GM20431 (cell line): ENCODE results near the gene PLCD4.

Source experiments
- in situ Hi-C: fragments of 300-500 bp; cut with MseI, MboI; formaldehyde crosslinking; loops from one replicate; pipeline ENCODE4 v1.15.0; 2020; ENCODE audit warnings: low sequenced_read_pairs; ENCODE audit not compliant: unreplicated experiment

PLCD4 gene

DNA sequence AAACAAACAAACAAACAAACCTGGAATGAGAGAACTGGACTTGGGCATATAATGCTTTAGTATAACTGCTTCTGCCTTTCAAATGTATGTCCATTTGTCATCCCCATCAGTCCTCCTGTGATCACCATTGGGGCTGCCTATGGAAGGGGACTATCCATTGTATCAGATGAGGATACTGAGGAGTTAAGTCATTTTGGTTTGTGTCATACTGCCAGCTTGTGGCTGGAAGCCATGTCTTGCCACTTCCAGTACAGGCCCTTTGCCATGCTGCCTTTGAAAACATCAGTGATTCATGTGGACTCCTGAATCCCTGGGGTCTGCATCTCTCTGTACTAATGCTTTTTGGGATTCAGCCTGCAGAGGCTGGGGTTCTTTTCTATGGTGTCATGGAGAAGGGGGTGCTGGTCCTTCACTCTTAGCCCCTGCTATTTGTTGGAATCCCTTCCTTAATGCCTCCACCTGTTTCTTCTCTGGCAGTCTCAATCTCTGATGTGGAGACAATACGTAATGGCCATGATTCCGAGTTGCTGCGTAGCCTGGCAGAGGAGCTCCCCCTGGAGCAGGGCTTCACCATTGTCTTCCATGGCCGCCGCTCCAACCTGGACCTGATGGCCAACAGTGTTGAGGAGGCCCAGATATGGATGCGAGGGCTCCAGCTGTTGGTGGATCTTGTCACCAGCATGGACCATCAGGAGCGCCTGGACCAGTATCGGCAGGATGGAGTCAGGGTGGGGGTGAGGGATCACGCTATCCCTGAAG is 10.6 kb downstream of the PLCD4 start:
- in situ Hi-C loops, result no loop called here

- in situ Hi-C loops, result no loop called here
These were observed 13.3 kb downstream of the PLCD4 start for GRCh38 chr2:218621007-218621406.

DNA sequence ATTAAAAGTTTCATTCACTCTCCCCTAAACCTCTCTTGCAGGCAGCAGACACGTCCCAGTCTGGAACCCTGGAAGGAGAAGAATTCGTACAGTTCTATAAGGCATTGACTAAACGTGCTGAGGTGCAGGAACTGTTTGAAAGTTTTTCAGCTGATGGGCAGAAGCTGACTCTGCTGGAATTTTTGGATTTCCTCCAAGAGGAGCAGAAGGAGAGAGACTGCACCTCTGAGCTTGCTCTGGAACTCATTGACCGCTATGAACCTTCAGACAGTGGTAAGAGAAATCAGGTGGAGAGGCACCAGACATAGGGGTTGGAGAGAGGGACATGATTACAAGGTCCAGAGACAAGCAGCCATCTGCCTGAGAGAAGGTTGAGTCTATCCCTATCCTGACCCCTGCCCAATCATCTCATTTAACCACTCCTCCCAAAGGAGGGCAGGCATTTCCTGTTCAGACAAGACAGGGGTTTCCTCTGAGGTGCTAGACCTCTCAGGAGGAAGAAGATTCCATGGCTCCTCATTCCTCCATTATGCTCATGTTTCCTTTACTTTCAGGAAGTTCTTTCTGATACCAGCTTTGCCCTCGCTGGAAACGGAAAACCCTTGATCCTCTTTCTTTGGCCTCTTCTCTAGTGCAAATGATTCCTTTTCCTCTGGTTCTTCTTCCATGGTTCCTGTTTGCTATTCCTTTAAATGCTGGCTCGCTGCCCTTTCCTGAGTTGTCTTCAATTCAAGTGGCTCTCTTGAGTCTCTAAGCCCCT is 15.1 kb downstream of the PLCD4 start:
- in situ Hi-C loops, result no loop called here

- in situ Hi-C loops, result no loop called here
These were observed 15.6 kb downstream of the PLCD4 start for GRCh38 chr2:218623366-218623705.

GRCh38 chr2:218626369-218626768 is 18.7 kb downstream of the PLCD4 start:
- in situ Hi-C loops, result no loop called here

DNA sequence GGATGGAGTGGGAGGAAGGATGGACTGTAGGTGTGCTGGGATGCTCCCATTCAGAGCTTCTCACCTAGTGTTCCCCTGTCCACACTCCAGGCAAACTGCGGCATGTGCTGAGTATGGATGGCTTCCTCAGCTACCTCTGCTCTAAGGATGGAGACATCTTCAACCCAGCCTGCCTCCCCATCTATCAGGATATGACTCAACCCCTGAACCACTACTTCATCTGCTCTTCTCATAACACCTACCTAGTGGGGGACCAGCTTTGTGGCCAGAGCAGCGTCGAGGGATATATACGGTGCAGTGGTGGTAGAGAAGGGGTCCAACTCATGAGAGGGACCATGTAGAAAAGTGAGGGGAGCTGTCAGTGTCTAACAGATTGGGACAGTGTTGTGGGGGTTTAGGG is 20.2 kb downstream of the PLCD4 start:
- in situ Hi-C loops, result no loop called here

GRCh38 chr2:218631837-218632236 is 24.1 kb downstream of the PLCD4 start:
- in situ Hi-C loops, result no loop called here

GRCh38 chr2:218635719-218636118 is 28.0 kb downstream of the PLCD4 start:
- in situ Hi-C loops, result no loop called here

DNA sequence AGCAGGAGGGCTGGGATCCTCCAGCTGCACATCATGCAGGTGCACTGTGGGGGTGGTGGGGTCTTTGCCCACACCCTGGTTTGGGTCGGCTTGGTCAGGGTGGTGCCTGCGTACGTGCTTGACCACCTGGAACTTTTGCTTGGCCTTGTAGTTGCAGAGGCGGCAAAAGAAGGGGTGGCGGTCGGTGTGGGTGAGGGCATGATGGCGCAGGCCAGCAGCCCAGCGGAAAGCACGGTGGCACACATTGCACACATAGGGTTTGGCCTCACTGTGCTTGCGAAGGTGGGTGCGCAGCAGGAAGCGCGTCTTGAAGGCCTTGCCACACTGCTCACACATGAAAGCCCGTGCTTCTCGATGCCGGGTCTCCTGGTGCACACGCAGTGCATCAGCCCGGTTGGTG is 30.7 kb downstream of the PLCD4 start:
- in situ Hi-C loops, result no loop called here

- in situ Hi-C loops, result no loop called here
These were observed 34.5 kb downstream of the PLCD4 start for GRCh38 chr2:218642121-218642656.

- in situ Hi-C loops, result no loop called here
These were observed 35.1 kb downstream of the PLCD4 start for GRCh38 chr2:218642786-218643185.

- in situ Hi-C loops, result no loop called here
These were observed 36.1 kb downstream of the PLCD4 start for GRCh38 chr2:218643751-218644310.

- in situ Hi-C loops, result no loop called here
These were observed 37.0 kb downstream of the PLCD4 start for GRCh38 chr2:218644721-218645120.

DNA sequence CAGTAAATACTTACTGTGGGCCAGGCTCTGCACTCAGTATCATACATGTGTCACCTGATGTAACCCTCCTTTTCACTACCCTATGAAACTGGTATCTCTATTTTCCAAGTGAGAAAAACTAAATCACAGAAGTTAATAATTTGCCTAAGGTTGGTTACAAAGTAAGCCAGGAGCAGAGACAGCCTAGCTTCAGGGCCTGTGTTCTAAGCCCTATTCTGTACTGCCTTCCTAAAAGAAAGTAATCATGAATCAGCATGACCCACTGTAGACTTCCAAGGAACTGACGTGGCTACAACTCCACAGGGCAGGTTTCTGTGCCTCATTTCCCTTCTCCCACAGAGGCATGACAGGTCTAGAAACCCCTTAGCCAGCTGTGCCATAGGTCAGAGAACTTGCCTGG is 37.4 kb downstream of the PLCD4 start:
- in situ Hi-C loops, result no loop called here

DNA sequence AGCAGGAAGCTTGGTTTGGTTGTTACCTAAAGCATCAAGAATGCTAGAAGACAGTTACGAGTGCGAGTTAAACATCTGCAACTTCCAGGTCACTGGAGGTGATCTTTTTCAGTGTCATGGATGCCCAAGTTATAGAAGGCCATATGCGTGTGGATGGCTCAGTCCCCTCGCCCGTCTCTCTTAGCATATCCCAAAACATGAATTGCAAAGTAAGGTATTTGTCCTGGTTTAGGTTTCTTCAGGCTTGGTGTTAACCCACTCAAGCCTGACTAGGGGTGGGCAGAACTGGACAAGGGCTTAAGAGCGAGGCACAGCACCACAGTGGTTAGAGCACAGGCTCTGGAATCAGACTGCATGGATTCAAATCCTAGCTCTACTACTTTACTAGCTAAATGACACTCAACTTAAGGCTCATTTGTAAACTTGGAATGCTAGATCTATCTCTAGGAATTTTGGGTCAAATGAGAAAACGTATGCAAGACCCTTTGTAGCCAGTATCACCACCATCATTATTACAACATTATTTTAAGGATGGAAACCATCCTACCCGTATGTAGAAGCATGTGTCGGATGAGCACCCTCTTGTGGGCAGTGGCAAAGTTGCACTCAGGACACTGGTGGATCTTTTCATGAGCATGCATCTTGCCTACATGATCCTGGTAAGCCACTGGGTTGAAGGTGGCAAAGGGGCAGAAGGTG is 40.5 kb downstream of the PLCD4 start:
- in situ Hi-C loops, result no loop called here

GRCh38 chr2:218648787-218649100 is 41.0 kb downstream of the PLCD4 start:
- in situ Hi-C loops, result no loop called here

DNA sequence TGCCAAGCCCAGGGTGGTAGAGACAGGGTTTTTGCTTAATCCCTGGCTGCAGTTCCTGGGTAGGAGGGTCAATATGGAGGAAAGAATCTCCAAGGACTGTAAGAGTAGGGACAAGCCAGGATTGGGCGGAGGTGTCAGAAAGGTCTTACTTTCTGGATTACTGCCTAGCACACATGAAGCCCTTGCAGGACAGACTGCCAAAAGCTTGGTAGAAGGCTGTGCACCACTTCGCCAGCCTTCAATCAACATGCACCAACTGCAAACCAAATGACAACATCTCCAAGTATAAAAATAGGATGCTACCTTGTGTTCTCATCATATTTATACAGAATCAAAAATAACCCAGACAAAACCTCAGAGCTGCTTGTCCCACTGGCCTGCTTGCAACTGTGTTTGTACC is 48.1 kb downstream of the PLCD4 start:
- in situ Hi-C loops, result loop anchor here (25.0 kb wide), 2 partner anchors 182 to 243 kb away; partner anchors contain the start of genes PRKAG3 and VIL1

GRCh38 chr2:218658671-218659257 is 51.1 kb downstream of the PLCD4 start:
- in situ Hi-C loops, result loop anchor here (25.0 kb wide), 2 partner anchors 179 to 246 kb away; partner anchors contain the start of genes PRKAG3 and VIL1

DNA sequence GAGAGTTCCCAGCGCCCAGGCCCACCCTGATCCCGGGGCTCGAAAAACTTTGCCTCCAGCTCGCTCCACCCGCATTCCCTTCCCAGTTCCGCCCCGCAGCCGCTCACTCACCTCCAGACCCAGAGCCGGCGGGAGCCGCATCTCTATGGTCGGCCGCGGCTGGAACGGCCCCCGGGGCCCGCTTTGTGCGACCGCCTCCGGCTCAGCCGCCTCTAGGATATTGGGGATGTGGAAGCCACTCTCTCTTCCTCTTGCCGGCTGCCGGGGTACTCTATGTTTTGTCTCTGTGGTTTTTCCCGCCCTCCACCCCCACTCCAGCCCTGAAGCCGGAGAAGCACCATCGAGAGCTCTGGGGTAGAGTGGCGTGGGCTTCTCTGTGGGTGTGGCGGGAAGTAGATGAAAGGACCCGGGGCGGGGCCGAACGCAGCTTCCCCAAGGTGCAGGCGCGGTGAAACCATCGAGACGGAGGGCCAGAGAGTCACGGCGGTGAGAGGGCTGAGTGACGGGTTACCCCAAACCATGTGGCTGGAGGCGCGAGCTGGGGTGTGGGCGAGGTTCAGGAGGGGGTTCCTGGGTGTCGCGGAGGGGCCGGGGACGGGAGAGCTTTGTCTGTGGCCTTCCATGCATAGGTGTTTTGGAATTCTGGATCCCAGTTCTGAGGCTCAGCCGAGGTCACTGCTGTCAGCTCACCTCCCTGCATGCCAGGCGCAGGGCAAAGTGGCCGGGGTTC is 51.7 kb downstream of the PLCD4 start, which contains the start of the genes BCS1L and ZNF142:
TSS of gene BCS1L (plus strand) at position 426 of the 730 bp plus-strand sequence. CDS start 1,305 bp downstream, outside the sequence.
TSS of gene ZNF142 (minus strand) at position 366 of the 730 bp plus-strand sequence. CDS start 3,194 bp downstream, outside the sequence.
- in situ Hi-C loops, result loop anchor here (25.0 kb wide), 2 partner anchors 178 to 247 kb away; partner anchors contain the start of genes PRKAG3 and VIL1
